ENCODE results near the gene ZNF528. TPM values are rescaled to one million over a fixed set of nuclear protein-coding genes. Genes with fewer than 3 reads are reported as not detected.
A peak's percentile ranks its signal among the peaks of the same experiment; 100 is the strongest.

The ZNF528 gene
- total RNA-seq, 2 experiments from 2014 or later: 16.3 to 16.9 TPM

- ChIA-PET POLR2A (interaction anchor here (0.7 to 2.0 kb wide), 11 partner anchors 10 to 1151 kb away, joined by 3 to 18 read pairs (median 5); partner anchors contain the start of genes PPP2R1A, ZNF432, ZNF528 and ZNF610), CTCF (no interaction called here)
- H3K4me3 ChIP-seq (ENCODE audit: low read length): peak within 1 kb of the TSS; percentile 84
- TF ChIP-seq CTCF (IDR thresholded peaks at IDR 0.05): no peak
- peaks cover 28% of the 10 kb centered on the region for H3K9me3 Mint-ChIP-seq
- peak within 1 kb of the TSS; percentile 92 for H3K4me3 Mint-ChIP-seq
- ATAC-seq (ENCODE audit: poor library complexity) (peak; percentile 95), DNase-seq (peak; percentile 80 to 93 (median 88))
- peaks cover 15% of the 10 kb centered on the region for H3K4me1 ChIP-seq (ENCODE audit: insufficient read depth, low read length)
- H3K36me3 ChIP-seq (ENCODE audit: insufficient read depth, low read length): peaks cover 20% of the 10 kb centered on the region
- intact Hi-C loops (cut with DNase I, micrococcal nuclease): loop anchor here in 1 of 2 experiments (2.0 to 5.0 kb wide), 3 partner anchors 27 to 72 kb away; partner anchors contain the start of genes ZNF480, ZNF528 and ZNF610
- peaks cover 72 to 73% of the 10 kb centered on the region in 2 experiments for H3K9me3 ChIP-seq (ENCODE audit: control insufficient read depth in 1 of 2, insufficient read depth in 1 of 2, low read length in 2 of 2)
- peak within 1 kb of the TSS; percentile 97 for H3K27ac ChIP-seq (ENCODE audit: low read depth in 1 of 2, low read length in 2 of 2)
- H3K4me1 Mint-ChIP-seq (ENCODE audit: low read depth): peaks cover 21% of the 10 kb centered on the region
- H3K27me3 Mint-ChIP-seq: no peaks in the 10 kb centered on the region
- peak within 1 kb of the TSS; percentile 97 for H3K27ac Mint-ChIP-seq
- peaks cover 84% of the 10 kb centered on the region for H3K36me3 Mint-ChIP-seq (ENCODE audit: low read depth)
- no peaks in the 10 kb centered on the region for H3K27me3 ChIP-seq (ENCODE audit: control insufficient read depth in 1 of 2, insufficient read depth in 2 of 2, low read length in 2 of 2)
Observed at GRCh38 chr19:52369559-52370340, 27.9 kb upstream of the ZNF528 start, which contains the start of gene ZNF880. ZNF880 (plus strand) TSS chr19:52369923; CDS start chr19:52369966, 43 bp downstream.

GRCh38 chr19:52370341-52370710 lies 27.3 kb upstream of the ZNF528 start:
- H3K9me3 ChIP-seq (ENCODE audit: control insufficient read depth in 1 of 2, insufficient read depth in 1 of 2, low read length in 2 of 2): peaks cover 68 to 73% of the 10 kb centered on the region in 2 experiments
- H3K27ac Mint-ChIP-seq: peak overlapping the region; percentile 97
- TF ChIP-seq CTCF (IDR thresholded peaks at IDR 0.05): no peak
- POLR2A ChIA-PET: interaction anchor here (1.0 to 2.0 kb wide), 9 partner anchors 10 to 321 kb away, joined by 3 to 18 read pairs (median 6); partner anchors contain the start of genes PPP2R1A, ZNF432, ZNF528 and ZNF610
- H3K27ac ChIP-seq (ENCODE audit: low read depth in 1 of 2, low read length in 2 of 2): peak overlapping the region; percentile 97
- no peaks in the 10 kb centered on the region for H3K27me3 Mint-ChIP-seq
- H3K36me3 ChIP-seq (ENCODE audit: insufficient read depth, low read length): peaks cover 25% of the 10 kb centered on the region
- H3K4me1 ChIP-seq (ENCODE audit: insufficient read depth, low read length): peaks cover 15% of the 10 kb centered on the region
- H3K4me3 ChIP-seq (ENCODE audit: low read length): peak overlapping the region; percentile 84
- H3K36me3 Mint-ChIP-seq (ENCODE audit: low read depth): peaks cover 84% of the 10 kb centered on the region
- intact Hi-C loops (cut with DNase I, micrococcal nuclease): loop anchor here in 1 of 2 experiments (2.0 to 5.0 kb wide), 3 partner anchors 26 to 73 kb away; partner anchors contain the start of genes ZNF480, ZNF528 and ZNF610
- H3K4me1 Mint-ChIP-seq (ENCODE audit: low read depth): peaks cover 21% of the 10 kb centered on the region
- peaks cover 28% of the 10 kb centered on the region for H3K9me3 Mint-ChIP-seq
- DNase-seq (no peak), ATAC-seq (ENCODE audit: poor library complexity) (no peak)
- H3K27me3 ChIP-seq (ENCODE audit: control insufficient read depth in 1 of 2, insufficient read depth in 2 of 2, low read length in 2 of 2): no peaks in the 10 kb centered on the region
- H3K4me3 Mint-ChIP-seq: peak overlapping the region; percentile 92
- CTCF ChIA-PET: no interaction called here

GRCh38 chr19:52391135-52391534 lies 6.5 kb upstream of the ZNF528 start:
- Histone ChIP-seq H3K4me1 (ENCODE audit: insufficient read depth, low read length) (no peaks in the 10 kb centered on the region), H3K9me3 (ENCODE audit: control insufficient read depth in 1 of 2, insufficient read depth in 1 of 2, low read length in 2 of 2) (peaks cover 76 to 84% of the 10 kb centered on the region in 2 experiments), H3K36me3 (ENCODE audit: insufficient read depth, low read length) (no peaks in the 10 kb centered on the region), H3K4me3 (ENCODE audit: low read length) (no peak overlapping the region), H3K27ac (ENCODE audit: low read depth in 1 of 2, low read length in 2 of 2) (no peak overlapping the region), H3K27me3 (ENCODE audit: control insufficient read depth in 1 of 2, insufficient read depth in 2 of 2, low read length in 2 of 2) (no peaks in the 10 kb centered on the region)
- TF ChIP-seq CTCF (IDR thresholded peaks at IDR 0.05): no peak
- intact Hi-C loops (cut with DNase I, micrococcal nuclease): no loop called here
- no peak for DNase-seq
- H3K9me3 Mint-ChIP-seq: peaks cover 18% of the 10 kb centered on the region
- H3K36me3 Mint-ChIP-seq (ENCODE audit: low read depth): peaks cover 87% of the 10 kb centered on the region
- ChIA-PET POLR2A (no interaction called here), CTCF (no interaction called here)
- no peaks in the 10 kb centered on the region for H3K27me3 Mint-ChIP-seq
- ATAC-seq (ENCODE audit: poor library complexity): no peak
- H3K4me3 Mint-ChIP-seq: no peak overlapping the region
- H3K4me1 Mint-ChIP-seq (ENCODE audit: low read depth): no peaks in the 10 kb centered on the region
- no peak overlapping the region for H3K27ac Mint-ChIP-seq

All from CD4-positive, alpha-beta T cell (primary cell).